ENCODE measurements around the gene TBC1D4. TPM values are rescaled to one million over a fixed set of nuclear protein-coding genes. Genes with fewer than 3 reads are reported as not detected.

TBC1D4 gene
- total and polyA plus RNA-seq, 10 of the 15 experiments (the other 5 are each of a cell fraction or from before 2014, with no cell fraction given): 11.0 to 38.6 (median 25.5) TPM

GRCh38 chr13:75383064-75383715, 98.8 kb downstream of the TBC1D4 start:
- peaks cover 4% of the 10 kb centered on the region; the same call in 1 of the 2 replicates for H3K4me1 ChIP-seq (ENCODE audit: control insufficient read depth, insufficient read depth, low read length)
- no peak overlapping the region for H3K4me2 ChIP-seq (ENCODE audit: control insufficient read depth, insufficient read depth)
- no peak for DNase-seq (ENCODE audit: low read depth, low spot score)
- H4K20me1 ChIP-seq (ENCODE audit: control insufficient read depth, insufficient read depth): no peaks in the 10 kb centered on the region
- 75% methylated on average over 6 of the region's 6 CpGs for WGBS (ENCODE audit: insufficient coverage, insufficient replicate concordance, low lambda C conversion rate, missing lambda C conversion rate)
- ChIA-PET RAD21 (ENCODE audit: unreplicated experiment) (no interaction called here), POLR2A (no interaction called here), SMC1A (ENCODE audit: uncharacterized antibody, unreplicated experiment) (no interaction called here), CTCF (no interaction called here)
- no peaks in the 10 kb centered on the region for H3K27me3 ChIP-seq (replicated peaks in 1 of 2; ENCODE audit: control insufficient read depth in 2 of 2, insufficient read depth in 2 of 2, low read length in 1 of 2)
- H3K9ac ChIP-seq (ENCODE audit: control insufficient read depth, insufficient read depth, low read length): no peak overlapping the region
- no peak for FAIRE-seq
- no TSS peak for BruUV-seq (replicated peaks)
- in situ Hi-C loops (cut with MboI): no loop called here
- no peak overlapping the region for H2AFZ ChIP-seq (ENCODE audit: control insufficient read depth, low read depth, low read length)
- TF ChIP-seq SRF (IDR thresholded peaks at IDR 0.05; ENCODE audit: low read depth in 2 of 2, low read length in 2 of 2) (no peak), CBFB (IDR thresholded peaks at IDR 0.05; ENCODE audit: low read depth) (no peak), PAX8 (IDR thresholded peaks at IDR 0.05) (no peak), SPI1 (IDR thresholded peaks at IDR 0.05; ENCODE audit: borderline replicate concordance, insufficient read depth, low read depth, low read length) (no peak), PRDM15 (CRISPR knock-in tag; IDR thresholded peaks at IDR 0.05) (no peak), ATF2 (IDR thresholded peaks at IDR 0.05; ENCODE audit: low read length) (no peak), IKZF1 (conservative IDR thresholded peaks at IDR 0.05) (no peak), ZBTB33 (IDR thresholded peaks at IDR 0.05) (no peak), PAX5 (IDR thresholded peaks at IDR 0.05; ENCODE audit: borderline replicate concordance, low read depth, low read length) (no peak), ZSCAN29 (IDR thresholded peaks at IDR 0.05) (no peak), TCF3 (IDR thresholded peaks at IDR 0.05; ENCODE audit: borderline replicate concordance, insufficient read depth, low read depth, low read length) (no peak), ZNF687 (IDR thresholded peaks at IDR 0.05) (no peak), PML (IDR thresholded peaks at IDR 0.05; ENCODE audit: low read length) (no peak)
- H3K9me3 ChIP-seq (replicated peaks; ENCODE audit: control insufficient read depth, insufficient read depth, low read length): no peaks in the 10 kb centered on the region
- no peak overlapping the region for H3K4me3 ChIP-seq
- H3K36me3 ChIP-seq (ENCODE audit: control insufficient read depth in 2 of 2, insufficient read depth in 2 of 2, low read length in 1 of 2): no peaks in the 10 kb centered on the region
- peaks cover 5% of the 10 kb centered on the region for H3K79me2 ChIP-seq (ENCODE audit: control insufficient read depth, insufficient read depth, low read length)
- no peak overlapping the region for H3K27ac ChIP-seq (ENCODE audit: control insufficient read depth, insufficient read depth)
- no peak for ATAC-seq
- intact Hi-C loops (cut with micrococcal nuclease; ENCODE audit: unreplicated experiment): no loop called here

All from GM12878 (cell line).